Right ventricle myocardium inferior (tissue), 1 donor: ENCODE measurements around the gene MRPL36. TPM values are rescaled to one million over a fixed set of nuclear protein-coding genes. Genes with fewer than 3 reads are reported as not detected.
"Not testable (repeated sequence)": the region's sequence is repeated elsewhere in the genome, so short reads cannot be mapped to it uniquely, and the experiment has no call there.

Experiments
- ATAC-seq: fragments of 200-7000 bp; cut with Tn5 transposase; one replicate; pipeline ENCODE4 v1.9.1; 2020; ENCODE audit warnings: mild to moderate bottlenecking, moderate library complexity
- DNase-seq: peaks from one replicate; pipeline ENCODE4 v3.0.0; 2021; ENCODE audit errors: missing footprints
- intact Hi-C: fragments of 100-400 bp; cut with DNase I; formaldehyde crosslinking; loops from one replicate; pipeline ENCODE4 v1.11.0; 2022
- total RNA-seq: library from RNA; stranded (reverse); fragmentation: NEBNext Ultra II Directional; extraction: Animal tissue kit (Norgen Biotek cat#: 25700); gene quantifications from one replicate; pipeline ENCODE4 v1.2.1, GENCODE V29; 2021
- donor health status: DM: no; HTN: yes; CAD: no; lungs with severe emphysema.

MRPL36 gene
- total RNA-seq, 1 donor from 2014 or later = 62.3 TPM

DNA sequence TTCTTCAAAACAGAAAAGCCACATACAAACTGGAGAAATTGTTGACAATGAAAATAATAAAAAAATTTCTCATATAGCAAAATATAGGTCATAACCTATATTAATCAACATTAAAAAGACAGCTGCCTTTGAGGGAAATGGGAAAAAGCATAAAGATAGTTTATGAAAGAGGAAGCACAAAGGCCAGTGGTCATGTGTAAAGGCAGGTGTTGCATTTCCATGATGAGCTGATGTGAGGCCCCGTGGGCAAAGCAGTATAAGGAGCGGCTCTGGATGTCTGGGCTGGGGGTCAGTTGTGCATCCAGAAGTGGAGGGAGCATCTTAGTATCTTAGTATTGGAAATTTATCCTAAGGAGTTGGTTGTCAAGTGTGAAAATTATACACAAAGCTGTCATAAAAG lies 19.8 kb upstream of the MRPL36 start:
- intact Hi-C loops = no loop called here
- no peak for ATAC-seq
- DNase-seq = no peak

DNA sequence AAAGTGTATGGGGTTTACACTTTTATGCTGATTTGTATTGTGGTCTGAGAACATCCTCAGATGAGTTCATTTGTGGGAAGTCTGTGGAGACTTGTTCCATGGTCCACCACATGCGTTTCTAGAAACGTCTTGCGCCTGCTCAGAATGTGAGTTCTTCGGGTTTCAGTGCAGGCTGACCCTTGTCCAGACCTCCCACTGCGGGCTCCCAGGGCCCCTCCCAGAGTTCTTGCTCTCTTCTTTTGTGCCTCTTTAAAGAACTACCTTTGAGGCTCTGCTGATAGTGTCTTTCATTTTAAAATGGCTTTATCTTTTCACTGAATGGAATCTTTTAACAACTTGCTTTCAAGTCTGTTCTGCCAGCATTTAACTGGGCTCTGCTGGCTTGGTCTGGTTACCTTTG lies 19.1 kb upstream of the MRPL36 start:
- ATAC-seq (no peak), DNase-seq (no peak)
- intact Hi-C loops = no loop called here

DNA sequence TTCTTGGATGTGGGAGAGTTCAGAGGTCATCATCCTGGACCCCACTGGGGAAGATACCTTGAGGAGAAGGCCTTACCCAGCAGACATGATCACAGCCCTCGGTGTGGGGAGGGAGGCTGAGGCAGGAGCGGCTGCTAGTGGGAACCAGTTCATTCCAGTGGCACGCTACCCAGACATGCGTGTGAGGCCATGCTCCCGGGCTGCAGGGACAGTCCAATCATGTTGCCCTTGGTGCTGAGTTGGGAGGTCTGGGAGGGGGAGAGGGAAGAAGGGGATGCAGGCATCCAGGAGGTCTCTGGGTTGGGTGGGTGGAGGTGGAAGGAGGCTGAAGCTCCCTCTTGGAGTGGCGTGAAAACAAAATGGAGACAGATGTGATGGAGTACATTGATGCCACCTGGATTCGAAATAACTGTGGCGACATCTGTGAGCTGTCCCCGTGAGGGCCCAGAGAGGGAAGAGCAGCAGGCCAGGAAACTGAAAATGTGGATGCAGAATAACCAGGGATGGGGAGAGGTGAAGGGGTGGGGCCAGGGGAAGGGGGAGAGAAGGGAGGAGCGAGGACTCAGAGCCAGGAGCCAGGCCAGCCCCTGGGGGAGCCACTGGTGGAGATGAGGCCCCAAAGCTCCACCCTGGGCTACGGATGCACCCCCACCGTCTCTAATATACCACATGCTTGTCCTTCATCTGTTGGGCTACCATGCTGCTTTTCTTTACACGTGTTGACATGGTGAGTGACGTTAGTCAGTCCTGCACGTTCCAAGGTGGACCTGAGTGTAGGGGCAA lies 17.8 kb upstream of the MRPL36 start:
- intact Hi-C loops = no loop called here
- DNase-seq (no peak), ATAC-seq (no peak)

DNA sequence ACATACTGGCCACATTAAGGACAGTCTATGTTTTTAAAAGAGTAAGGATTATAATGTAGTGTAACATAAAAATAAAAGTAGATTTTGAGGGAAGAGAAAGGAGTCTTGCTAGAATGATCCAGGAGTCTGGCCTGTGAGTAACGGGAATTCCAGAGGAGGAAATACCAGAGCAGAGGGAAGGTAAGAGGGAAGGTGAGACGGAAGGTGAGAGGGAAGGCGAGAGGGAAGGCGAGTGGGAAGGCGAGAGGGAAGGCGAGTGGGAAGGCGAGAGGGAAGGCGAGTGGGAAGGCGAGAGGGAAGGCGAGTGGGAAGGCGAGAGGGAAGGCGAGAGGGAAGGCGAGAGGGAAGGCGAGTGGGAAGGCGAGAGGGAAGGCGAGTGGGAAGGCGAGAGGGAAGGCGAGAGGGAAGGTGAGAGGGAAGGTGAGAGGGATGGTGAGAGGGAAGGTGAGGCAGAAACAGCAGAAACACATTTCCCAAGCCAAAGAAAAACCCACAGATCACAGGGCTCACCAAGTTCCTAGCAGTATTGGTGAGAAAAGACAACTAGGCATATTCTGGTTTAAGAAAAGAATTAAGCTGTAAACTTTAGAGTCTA lies 17.0 kb upstream of the MRPL36 start:
- DNase-seq, ATAC-seq, intact Hi-C loops: not testable (repeated sequence)

DNA sequence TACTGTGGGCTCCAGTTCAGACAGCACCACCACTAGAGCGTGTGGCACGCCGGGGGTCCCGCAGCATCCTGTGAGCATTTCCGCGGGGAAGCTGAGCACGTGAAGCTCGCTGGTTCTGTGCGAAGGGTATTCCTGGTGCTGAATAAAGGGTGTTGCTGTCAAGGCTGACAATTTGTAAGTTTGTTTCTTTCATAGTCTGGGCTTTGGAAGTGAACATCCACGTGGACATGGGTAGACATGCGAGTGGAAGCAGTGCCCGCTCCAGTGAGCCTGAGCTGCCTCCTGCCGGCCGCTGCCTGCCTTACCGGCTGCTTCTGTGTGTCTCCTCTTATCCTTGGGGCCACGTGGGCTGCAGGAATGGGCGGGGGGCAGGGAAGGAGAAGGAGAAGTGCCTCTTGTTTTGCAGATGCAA lies 16.2 kb upstream of the MRPL36 start:
- no peak for ATAC-seq
- no peak for DNase-seq
- intact Hi-C loops = no loop called here

DNA sequence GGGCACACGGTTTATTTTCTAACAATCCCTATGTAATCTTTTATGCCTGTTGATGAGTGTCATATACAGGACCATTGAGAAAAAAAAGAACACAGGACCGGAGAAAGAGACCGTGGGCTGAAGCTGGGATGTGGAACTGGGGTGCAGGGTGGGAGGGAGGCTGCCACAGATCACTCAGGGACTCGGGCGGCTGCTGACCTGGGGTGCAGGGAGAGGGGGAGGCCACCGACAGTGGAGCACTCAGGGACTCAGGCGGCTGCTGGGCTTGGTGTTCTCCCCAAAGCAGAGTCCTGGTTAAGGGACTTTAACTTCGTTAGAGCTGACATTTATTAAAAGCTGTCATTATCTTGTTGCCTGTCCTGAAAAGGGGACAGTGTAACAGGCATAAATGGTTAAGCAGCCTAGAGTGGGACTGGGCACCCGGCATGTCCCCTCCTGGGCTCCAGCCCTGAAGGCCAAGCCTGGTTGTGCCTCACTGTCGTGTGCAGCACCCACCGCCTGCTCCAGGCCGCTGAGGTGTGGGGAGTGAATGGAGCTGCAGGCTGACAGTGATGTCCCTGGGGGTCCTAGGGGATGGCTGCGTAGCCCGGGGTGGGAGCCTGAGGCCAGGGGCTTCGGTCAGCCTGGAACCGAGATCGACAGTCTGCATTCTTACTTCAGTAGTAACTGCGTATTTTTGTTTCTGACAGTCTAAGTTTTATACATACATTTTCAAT lies 15.6 kb upstream of the MRPL36 start:
- intact Hi-C loops = no loop called here
- DNase-seq (no peak), ATAC-seq (no peak)

DNA sequence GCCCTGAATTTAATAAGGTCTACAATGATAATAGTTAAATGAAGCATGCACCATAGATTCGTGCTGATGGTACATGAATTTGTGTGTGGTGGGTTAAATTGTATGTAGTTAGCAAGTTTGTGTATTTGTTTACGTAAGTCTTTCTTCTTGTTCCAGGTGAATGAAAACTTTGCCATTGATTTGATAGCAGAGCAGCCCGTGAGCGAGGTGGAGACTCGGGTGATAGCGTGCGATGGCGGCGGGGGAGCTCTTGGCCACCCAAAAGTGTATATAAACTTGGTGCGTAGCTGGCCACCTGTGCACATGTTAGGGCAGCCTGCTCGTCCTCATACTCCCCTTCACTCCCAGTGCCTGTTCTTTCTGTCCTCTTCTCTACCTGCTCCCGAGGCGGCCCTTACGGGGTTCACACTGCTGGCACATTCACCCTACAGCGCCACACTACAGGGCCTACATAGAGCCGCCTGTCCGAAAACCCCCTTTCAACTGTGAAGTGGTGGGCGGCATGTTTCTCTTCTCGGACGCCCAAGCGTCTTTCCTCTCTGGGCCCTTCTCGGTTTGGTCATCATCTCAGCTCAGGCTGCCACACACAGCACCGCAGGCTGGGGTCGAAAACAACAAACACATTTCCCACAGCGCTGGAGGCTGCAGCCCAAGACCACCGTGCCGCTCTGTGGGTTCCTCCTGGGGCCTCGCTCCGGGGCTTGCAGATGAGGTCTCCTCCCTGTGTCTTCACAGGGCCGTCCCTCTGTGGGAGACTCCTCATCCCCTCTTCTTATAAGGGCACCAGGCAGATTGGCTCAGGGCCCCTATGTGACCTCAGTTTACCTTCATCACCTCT lies 14.8 kb upstream of the MRPL36 start:
- DNase-seq (no peak), ATAC-seq (no peak)
- intact Hi-C loops = no loop called here

DNA sequence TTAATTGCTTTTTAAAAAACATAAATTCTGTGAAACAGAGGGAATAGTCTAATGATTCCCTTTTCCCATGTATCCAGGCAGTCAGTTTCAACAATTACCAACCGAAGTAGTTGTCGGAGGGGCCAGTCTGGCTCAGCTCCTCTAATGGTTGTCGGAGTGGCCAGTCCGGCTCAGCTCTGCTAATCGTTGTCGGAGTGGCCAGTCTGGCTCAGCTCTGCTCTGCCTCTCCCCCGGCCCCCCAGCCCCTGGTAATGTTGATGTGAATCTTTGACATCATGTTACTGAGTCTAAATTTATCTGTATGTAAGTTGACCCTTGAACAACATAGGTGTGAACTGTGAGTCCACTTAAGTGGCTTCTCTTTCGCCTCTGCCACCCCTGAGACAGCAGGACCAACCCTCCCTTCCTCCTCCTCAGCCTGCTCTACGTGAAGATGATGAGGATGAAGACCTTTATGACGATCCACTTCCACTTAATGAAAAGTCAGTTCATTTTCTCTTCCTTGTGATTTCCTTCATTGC lies 11.0 kb upstream of the MRPL36 start:
- intact Hi-C loops = no loop called here
- ATAC-seq (no peak), DNase-seq (peak; percentile 37)

DNA sequence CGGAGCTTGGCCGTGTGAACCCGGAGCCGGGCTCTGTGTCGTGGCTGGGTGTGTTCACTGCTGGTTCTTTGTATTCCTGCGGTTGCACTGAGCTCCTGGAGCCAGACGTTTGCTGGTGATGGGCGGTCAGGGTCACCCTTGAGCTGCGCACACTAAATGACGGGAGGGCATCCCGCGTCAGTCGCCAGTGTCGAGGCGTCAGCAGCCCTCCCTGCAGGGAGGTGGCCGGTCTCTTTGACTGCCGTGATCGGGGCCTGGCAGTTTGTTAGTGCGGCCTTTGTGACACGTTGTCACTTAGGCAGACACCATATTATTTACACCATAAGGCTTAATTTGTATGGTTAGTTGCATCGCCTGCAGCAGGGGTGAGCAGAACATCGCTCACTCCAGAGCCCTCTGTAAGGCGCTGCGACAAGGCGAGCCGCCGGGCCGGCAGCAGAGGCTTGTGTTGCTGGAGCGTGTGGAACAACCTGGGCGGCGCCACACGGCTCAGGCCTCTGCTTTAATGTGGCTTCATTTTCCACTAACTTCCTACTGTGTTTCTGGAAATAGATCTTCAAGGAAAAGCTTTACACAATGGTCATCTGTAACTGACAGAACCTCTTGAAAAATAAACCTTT lies 9.9 kb upstream of the MRPL36 start:
- no peak for ATAC-seq
- intact Hi-C loops = no loop called here
- DNase-seq = peak; percentile 59

DNA sequence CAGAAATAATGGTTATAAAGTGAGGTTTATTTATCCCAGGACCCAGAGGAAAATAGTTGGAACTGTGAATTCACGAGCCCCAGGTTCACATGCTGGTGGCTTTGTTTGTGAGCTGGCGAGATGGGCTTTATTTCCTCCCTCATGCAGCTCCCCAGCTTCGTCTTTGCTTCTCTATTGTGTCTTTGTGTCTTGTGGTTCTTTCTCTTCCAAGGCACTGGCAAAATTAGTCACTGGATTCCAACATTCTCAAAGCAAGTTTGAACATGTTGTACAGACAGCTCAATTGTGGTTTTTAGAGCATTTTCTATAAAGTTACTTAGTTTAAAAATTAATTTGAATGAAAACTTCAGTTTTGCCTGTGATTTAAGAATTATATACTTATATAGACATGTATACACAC lies 8.8 kb upstream of the MRPL36 start:
- ATAC-seq (no peak), DNase-seq (no peak)
- intact Hi-C loops = no loop called here

DNA sequence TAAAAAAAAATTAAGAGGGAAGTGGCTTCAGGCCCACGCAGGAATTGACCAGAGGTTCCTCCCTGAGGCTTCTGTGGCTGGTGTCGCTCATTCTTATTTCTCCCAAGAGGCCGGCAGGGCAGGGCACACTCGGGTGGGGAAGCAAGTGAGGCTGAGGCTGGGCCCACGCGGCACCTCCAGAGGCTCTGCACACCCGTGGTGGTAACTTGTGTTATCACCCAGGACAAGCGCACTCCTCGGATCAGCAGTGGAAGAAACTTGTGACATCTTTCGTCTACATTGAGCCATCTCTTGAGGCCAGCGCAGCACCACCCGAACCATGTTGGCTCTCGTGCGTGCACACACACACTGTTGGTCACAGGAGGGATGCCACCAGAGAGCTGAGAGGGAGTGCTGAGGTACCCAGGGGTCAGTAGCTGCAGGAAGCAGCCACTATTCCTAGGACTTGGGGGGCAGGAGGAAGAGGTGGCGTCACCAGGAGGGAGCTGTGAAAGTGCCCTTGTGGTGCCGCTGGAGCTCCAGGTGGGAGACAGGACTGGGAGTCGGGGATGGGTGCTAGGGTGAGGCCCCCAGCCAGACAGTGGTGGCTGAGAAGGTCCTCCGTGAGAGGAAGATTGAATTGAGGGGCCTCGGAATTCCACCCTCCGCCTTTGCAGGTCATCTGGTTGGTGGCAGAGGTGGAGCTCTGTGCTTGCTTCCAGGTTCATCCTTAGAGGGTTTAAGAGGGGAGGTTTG lies 8.0 kb upstream of the MRPL36 start:
- intact Hi-C loops = no loop called here
- no peak for ATAC-seq

DNA sequence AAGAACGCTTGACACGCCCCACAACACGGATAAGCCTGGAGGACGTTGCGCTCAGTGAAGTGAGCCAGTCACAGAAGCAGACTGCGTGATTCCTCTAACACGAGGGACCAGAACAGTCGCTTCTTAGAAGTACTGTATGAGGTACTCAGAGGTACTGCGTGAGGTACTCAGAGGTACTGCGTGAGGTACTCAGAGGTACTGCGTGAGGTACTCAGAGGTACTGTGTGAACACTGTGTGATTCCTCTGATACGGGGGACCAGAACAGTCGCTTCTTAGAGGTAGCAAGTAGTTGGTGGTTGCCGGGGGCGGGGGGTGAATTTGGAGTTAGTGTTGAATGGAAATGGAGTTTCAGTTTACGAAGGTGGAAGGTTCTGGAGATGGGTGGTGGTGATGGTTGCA lies 7.3 kb upstream of the MRPL36 start:
- ATAC-seq (no peak), DNase-seq (no peak)
- intact Hi-C loops = no loop called here

More for the DNA sequence above, 8.0 kb upstream of the MRPL36 start:
- no peak for DNase-seq

DNA sequence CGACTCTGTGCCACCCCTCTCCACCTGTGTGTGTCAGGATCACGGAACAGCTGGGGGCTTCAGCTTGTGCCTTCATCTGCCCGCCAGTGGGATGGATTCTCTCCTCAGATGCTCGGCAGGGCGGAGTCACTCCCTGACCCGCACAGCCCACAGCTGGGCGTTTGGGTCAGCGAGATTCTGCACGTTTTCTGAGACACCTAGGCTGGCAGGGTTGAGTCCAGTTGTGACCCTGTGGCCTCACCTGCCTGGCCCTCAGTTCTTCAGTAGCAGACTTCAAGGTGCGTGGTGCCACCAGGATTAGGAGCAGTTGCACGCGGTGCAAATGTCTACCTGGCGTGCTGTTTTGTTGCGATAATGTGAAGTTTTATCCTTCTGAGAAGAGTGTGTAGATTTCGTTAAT lies 6.6 kb upstream of the MRPL36 start:
- DNase-seq (no peak), ATAC-seq (no peak)
- intact Hi-C loops = no loop called here

DNA sequence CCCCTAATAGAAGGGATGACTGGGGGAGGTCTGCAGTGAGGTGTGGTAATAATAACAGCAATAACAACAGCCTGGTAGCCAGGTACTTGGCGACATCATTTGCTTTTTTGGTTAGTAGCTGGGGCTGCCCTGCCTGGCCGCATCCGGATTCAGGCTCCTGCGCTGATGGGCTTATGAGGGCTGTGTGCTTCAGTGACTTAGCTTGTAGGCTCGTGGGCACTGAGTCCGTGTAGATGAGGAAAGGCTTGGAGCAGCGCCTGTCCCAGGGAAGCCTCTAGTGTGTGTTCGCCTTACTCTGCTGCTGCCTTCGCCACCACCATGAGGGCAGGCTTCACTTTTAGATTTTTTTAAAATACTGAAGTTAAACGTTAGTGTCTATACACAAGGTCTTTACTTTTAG lies 6.1 kb upstream of the MRPL36 start:
- DNase-seq (no peak), ATAC-seq (no peak)
- intact Hi-C loops = no loop called here

DNA sequence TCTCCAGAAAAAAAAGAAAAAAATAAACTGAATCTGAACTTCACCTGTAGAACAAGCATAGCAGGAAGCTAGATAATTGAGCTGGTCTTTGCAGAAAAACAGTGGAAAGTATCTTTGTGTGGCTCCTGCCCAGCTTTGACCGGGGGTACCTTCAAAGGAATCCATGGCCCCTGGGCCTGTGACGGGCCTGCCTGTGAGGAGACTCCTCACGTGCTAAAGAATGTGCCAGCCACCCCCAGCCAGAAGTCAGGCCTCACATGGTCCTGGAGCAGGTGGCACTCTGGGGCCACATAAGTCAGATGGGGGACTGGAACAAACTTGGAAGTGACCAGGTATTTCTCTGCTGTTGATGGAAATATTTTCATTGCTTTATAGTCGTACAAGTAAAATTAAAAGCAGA lies 5.7 kb upstream of the MRPL36 start:
- no peak for ATAC-seq
- no peak for DNase-seq
- intact Hi-C loops = no loop called here

DNA sequence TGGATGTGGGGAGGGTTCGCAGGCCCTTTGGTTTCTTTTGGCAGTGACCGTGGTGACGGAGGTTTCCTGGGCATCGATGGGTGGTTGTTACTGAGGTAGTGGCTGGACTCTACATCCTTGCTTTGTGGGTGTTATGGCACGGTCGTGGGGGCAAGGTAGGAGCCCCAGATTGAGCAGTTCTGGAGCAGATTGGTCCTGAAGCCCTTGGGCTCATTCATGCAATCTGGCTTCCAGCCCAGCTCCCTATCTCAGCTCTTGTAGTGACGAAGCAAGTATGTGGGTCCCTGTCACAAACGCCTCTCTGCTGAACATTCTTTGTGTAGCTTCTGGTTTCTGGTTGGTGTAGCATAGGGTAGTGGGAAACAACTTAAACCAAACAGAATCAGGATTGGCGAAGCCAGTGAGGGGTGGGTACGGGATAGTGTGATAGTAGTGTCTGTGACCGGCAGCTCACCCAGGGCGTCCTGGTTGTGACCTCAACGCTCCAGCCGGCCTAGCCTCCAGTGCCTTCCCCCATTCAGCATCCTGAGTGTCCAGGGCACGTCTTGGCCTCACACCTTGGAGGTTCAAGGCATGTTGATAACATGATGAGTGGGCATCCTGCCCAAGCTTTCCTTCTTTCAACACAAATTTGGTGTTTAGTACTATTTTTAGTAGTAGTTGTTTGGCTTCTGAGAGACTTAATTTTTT lies 4.5 kb upstream of the MRPL36 start:
- intact Hi-C loops = no loop called here
- ATAC-seq = peak; percentile 14
- no peak for DNase-seq

DNA sequence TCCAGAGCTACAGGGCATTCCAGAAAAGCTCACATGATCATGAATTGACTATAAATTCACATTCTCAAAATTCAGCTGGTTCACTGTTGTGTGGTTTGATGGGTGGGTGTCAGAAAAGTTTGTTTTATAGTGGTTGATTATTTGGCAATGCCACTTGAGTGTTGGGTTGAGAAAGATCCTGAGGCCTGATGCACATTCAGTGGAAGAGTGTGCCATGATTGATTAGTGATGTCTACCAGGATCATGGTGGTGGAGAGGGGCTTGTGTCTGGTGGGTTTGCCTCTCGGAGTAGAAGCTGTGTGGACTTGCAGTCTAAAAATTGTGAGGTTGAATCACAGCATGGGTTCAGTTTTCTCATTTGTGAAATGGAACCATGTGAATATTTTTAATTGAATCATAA lies 3.6 kb upstream of the MRPL36 start:
- no peak for ATAC-seq
- intact Hi-C loops = no loop called here

DNA sequence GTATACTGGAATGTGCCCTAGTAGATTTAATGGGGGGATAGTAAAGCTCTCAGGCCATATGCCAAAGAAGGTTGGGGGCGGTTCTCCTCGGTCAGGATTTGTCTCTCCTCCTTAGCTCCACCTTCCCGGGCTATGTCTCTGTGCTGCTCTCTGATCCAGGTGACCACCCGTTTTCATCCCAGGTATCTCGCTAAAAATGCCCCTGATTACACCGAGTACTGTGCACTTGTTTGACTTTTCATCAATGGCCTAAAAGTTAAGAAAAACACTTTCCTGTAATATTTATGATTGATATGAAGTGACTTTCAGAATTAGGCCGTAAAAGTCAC lies 2.3 kb upstream of the MRPL36 start:
- no peak for DNase-seq
- ATAC-seq = no peak
- intact Hi-C loops = loop anchor here (2.0 kb wide), 2 partner anchors 39 to 145 kb away; no protein-coding TSS in a partner anchor

More for the DNA sequence above, 3.6 kb upstream of the MRPL36 start:
- no peak for DNase-seq
